Kidney capillary endothelial cell (primary cell): ENCODE results near the gene FGFR4.
A peak's percentile ranks its signal among the peaks of the same experiment; 100 is the strongest.
"Not testable (repeated sequence)": the region's sequence is repeated elsewhere in the genome, so short reads cannot be mapped to it uniquely, and the experiment has no call there.

ENCODE experiments used
- DNase-seq: peaks from one replicate; pipeline ENCODE4 v3.0.0-alpha.2; 2018; ENCODE audit warnings: low spot score

FGFR4 gene

DNA sequence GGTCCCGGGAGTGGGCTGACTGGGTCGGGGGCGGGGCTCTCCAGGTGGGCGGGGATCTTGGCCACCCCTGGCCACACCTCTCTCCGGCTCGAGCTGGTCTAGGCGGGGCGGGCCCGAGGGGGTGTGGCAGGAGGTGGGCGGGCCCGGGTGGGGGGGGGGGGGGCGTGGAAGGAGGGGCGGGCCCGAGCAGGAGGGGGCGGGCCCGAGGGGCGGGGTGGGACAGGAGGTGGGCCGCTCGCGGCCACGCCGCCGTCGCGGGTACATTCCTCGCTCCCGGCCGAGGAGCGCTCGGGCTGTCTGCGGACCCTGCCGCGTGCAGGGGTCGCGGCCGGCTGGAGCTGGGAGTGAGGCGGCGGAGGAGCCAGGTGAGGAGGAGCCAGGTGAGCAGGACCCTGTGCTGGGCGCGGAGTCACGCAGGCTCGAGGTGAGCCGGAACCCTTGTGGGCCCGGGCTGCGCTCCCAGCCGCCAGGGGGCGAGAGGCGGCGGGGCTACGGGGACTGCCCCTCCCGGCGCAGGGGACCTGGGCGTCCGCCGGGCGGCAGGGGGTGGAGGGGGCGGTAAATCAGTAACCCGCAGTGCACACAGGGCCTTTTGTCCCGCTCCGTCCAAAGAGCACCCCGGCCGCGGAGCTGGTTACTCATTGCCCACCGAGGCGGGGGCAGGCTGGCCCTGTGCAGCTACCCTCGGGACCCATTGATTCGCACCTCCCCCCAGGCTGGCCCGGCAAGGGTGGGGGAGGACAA is at the start of gene FGFR4:
TSS of gene FGFR4 (plus strand) at position 262 of the 744 bp plus-strand sequence. CDS start 2,688 bp downstream, outside the sequence.
- DNase-seq: peak; percentile 34

- no peak for DNase-seq
Measured at GRCh38 chr5:177036921-177037320, 49.8 kb upstream of the FGFR4 start.

- no peak for DNase-seq
Measured at GRCh38 chr5:177040814-177041420, 45.8 kb upstream of the FGFR4 start.

GRCh38 chr5:177041936-177042335 is 44.8 kb upstream of the FGFR4 start:
- DNase-seq: no peak

DNA sequence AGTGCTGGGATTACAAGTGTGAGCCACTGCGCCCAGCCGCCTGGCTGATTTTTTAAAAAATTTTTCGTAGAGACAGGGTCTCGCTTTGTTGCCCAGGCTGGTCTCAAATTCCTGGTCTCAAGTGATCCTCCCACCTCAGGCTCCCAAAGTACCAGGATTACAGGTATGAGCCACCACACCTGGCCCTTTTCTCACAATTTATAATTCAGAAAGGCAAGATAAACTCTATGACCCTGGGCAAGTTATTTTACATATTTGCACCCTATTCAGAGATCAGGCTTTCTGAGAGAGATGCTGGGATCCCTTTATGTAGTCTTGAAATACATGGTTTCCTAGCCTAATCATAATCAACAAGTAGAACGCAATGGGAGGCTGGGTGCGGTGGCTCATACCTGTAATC is 43.6 kb upstream of the FGFR4 start:
- DNase-seq: no peak

DNA sequence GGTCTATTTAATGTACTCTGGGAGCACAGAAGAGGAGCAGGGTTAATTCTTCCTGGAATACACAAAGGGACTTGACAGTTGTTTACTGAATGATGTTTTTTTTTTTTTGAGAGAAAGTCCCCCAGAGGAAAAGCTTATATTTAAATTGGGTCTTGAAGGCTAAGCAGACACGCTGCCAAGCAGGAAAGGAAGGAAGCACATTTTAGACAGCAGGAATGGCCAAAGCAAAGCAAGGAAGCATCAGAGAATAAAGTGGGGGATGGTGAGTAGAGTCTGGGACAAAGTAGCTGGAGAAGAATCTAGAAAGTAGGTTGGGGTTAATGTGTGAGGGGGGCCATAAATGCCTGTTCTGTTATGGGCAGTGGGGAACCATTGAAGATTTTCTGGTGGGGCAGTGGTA is 42.8 kb upstream of the FGFR4 start:
- no peak for DNase-seq

DNA sequence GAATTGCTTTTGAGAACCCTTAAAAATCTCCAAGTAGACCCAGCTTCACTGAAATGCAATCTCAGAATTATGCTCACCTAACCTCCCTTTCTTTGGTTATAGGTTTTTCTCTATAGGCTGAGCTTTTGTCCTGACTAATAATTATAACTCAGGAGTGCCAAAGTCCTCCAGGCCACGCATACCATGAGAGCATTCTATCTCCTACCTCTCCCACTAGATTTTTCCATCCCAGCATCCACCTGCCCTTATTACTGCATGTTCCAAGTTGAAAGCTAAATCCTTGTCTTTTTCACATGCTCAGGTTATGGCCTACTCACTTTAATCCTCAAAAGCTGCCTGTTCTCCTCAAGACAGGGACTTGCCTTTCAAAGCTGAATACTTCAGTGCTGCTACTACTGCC is 42.1 kb upstream of the FGFR4 start:
- no peak for DNase-seq

- DNase-seq: no peak
Measured at GRCh38 chr5:177045631-177046030, 41.1 kb upstream of the FGFR4 start.

GRCh38 chr5:177048531-177048930 is 38.2 kb upstream of the FGFR4 start:
- DNase-seq: not testable (repeated sequence)

DNA sequence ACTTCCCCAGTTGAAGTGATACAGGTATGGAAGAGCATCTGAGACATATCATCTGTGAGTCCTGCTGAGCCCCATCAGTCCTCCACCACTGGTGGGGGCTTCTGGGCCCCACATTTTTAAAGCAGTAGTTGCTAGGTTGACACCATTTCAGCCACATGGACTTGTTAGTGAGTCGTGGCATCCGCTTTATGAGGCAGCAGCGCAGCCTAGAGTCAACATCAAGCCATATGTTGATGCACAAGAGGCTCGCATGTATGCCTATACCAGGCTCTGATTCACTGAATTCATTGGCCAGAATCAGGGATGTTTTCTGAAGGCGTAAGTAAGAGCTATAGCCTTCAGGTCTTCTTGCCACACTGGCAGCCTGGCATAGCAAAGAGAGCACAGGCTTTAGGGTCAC is 37.4 kb upstream of the FGFR4 start:
- no peak for DNase-seq

- DNase-seq: no peak
Measured at GRCh38 chr5:177064500-177065277, 22.0 kb upstream of the FGFR4 start.

GRCh38 chr5:177065491-177065890 is 21.2 kb upstream of the FGFR4 start:
- no peak for DNase-seq

DNA sequence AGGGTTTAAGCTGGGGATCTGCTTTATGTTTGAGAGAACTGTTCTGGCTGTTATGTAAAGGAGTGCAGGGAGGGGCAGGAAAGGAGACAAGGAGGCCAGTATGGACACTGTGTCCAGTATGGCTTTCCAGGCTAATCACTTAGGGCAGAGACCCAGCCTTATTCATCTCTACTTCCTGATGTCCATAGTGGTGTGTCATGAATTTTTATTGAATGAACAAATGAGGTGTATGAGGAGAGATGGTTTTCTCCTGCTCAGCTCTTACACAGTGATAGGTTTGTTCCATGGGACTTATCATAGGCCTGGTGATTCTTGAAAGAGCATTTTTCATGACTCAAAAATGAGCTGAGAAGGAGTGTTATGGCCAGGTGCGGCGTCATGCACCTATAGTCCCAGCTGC is 20.5 kb upstream of the FGFR4 start:
- no peak for DNase-seq

DNA sequence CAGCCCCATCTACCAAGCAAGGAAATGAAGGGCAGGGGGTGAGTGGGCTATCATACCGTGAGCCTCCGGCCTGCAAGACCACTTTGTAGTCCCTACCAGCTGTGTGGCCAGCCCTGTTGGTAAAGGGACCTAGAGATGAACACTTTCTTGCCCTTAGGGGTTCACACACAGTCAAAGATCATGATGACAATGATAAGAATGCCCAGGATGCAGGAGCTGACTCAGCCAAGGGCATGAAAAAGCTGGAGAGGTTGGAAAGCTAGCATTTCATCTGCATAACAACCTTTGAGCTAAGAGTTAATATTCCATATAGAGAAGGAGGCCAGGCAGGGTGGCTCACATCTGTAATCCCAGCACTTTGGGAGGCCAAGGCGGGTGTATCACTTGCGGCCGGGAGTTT is 19.2 kb upstream of the FGFR4 start:
- no peak for DNase-seq

DNA sequence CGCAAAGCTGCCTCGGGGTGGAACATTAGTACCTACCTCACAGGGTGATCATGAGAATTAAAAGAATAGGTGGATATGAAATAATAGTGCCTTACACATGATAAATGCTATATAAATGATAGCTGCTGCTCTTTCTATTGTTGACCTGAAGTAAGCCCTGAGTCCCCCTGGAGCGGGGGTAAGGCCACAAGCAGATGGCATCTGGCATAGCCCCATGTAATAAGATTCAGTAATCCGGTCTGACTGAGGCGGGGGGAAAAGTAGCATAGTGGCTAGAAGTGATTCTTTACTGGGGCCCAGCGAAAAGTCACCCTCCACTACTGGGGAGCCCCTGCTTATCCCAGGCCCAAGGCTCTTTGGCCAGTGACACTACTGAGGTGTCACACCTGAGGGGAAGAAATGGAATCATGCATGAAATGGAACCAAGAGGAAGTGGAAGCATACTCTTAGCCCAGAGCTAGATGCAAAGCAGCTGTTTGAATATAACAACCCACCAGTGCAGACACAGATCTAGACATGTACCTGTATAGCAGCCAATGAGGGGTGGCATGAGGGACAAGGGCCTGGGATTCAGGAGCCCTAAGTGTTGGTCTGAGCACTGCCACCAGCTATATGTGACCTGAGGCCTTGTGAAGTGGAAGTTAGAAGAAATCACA is 16.1 kb upstream of the FGFR4 start:
- DNase-seq: no peak

DNA sequence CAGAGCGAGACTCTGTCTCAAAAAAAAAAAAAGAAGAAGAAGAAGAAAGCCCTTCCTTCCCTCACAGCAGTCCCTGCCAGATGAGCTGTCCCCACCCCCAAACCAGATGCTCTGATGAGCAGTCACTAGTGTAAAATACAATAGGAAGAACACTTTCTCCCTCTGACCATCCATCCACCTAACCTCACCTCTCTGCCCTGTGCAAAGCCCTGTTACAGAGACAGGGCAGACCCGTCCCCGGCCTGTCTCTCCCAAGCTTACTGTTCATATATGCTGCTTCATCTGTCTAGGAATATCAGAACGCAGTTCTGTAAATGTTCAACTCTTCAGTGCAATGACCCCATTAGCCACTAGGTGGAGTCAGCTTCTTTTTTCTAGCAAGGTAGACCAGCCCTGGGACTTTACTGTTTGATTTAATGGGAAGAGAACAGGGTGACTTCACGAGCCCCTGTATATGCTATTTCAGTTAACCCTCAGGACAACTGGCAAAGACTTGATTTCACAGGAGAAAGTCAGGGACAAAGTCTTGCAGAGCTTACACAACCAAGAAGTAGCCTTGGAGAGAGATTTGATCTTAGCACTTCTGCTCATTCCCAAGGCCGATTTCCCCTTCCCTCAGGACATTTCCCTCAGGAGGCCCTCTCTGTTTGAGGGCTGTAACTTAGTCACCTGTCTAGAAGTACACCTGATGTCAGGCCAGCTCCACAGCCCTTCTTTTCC is 14.9 kb upstream of the FGFR4 start:
- DNase-seq: peak; percentile 75

DNA sequence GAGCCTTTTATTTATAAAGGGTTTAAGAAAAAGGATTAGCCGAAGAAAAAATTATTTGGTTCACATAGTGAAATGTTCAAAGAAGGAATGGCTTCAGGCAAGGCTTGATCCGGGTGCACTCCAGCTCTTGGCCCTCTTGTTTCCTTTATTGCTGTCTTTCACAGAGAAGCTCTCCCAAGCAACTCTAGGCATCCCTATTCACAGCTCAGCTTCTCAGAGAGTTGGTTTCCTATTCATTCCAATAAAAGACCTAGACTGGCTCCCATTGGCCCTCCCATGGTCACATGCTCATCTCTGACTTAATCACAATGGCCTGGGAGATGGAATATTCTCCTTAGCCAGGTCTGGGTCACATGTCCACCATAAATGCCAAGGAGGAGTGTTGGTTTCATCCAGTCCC is 9.4 kb upstream of the FGFR4 start:
- DNase-seq: no peak

DNA sequence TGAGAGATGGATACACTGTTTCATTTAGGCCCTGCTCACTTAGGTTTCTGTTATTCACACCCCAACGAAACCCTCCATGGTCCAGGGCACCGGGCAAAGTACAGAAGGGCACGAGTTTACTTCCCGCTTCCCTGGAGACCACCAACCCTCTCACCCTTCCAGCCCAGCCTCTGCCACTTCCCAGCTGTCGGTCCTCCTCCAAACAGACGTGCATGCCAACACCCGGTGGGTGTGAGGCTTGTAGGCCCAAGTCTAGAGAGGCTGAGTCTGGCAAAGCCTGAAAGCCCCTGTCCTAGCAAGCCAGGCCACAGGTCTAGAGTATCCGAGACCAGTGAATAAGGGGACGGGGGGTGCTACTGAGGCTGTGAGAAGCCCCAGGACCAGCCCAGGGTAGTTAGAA is 7.1 kb upstream of the FGFR4 start:
- DNase-seq: no peak

- DNase-seq: no peak
Measured at GRCh38 chr5:177080265-177080664, 6.5 kb upstream of the FGFR4 start.

- DNase-seq: no peak
Measured at GRCh38 chr5:177081859-177082258, 4.9 kb upstream of the FGFR4 start.

GRCh38 chr5:177083357-177083756 is 3.4 kb upstream of the FGFR4 start:
- no peak for DNase-seq

- DNase-seq: no peak
Measured at GRCh38 chr5:177084175-177084574, 2.5 kb upstream of the FGFR4 start.
